GM12878 (cell line): Measurements from ENCODE around the gene TPP2. TPM values are rescaled to one million over a fixed set of nuclear protein-coding genes. Genes with fewer than 3 reads are reported as not detected.

Experiments used
- ATAC-seq: fragments of 200-7000 bp; cut with Tn5 transposase; 3 replicates; pipeline ENCODE4 v1.9.1; 2020; ENCODE audit warnings: mild to moderate bottlenecking, moderate library complexity
- BruUV-seq: library from RNA; stranded (reverse); fragments of 400-500 nt; replicated peaks from 2 replicates; lab custom pipeline; 2021; lab: Mats Ljungman, UMichigan
- CTCF ChIA-PET: fragments of 300-600 bp; sonication (Branson Sonifier 250); formaldehyde crosslinking; extraction: SDS; loops from one replicate; lab custom pipeline; 2021; ENCODE audit warnings: inconsistent platforms; lab: Yijun Ruan, JAX
- POLR2A ChIA-PET: fragments of 350-600 bp; formaldehyde crosslinking; extraction: SDS; loops from one replicate; lab custom pipeline; 2021; ENCODE audit warnings: inconsistent platforms; lab: Charles Lee
- RAD21 ChIA-PET: fragments of 300-600 bp; sonication (Branson Sonifier 250); formaldehyde crosslinking; loops from one replicate; lab custom pipeline; 2023; ENCODE audit warnings: antibody characterized with exemption; ENCODE audit not compliant: unreplicated experiment; lab: Charles Lee
- SMC1A ChIA-PET: fragments of 300-600 bp; sonication (Branson Sonifier 250); formaldehyde crosslinking; loops from one replicate; lab custom pipeline; 2023; ENCODE audit not compliant: unreplicated experiment, uncharacterized antibody; lab: Charles Lee
- DNase-seq: peaks from one replicate; pipeline ENCODE4 v3.0.0-alpha.2; 2011; ENCODE audit warnings: low read depth, low spot score
- FAIRE-seq: peaks from 3 replicates; lab custom pipeline; 2011; peaks lifted over from hg19 to GRCh38; lab: Jason Lieb, UNC
- H2AFZ ChIP-seq: 2 replicates; pipeline ENCODE4 v1.6.0; 2011; ENCODE audit warnings: low read depth, low read length, control low read depth; ENCODE audit not compliant: control insufficient read depth
- H3K27ac ChIP-seq: 2 replicates; pipeline ENCODE4 v1.5.1; 2011; ENCODE audit warnings: control low read depth; ENCODE audit not compliant: control insufficient read depth, insufficient read depth
- H3K27me3 ChIP-seq, 2 experiments: replicated peaks in 1 of 2; 2 replicates each; pipeline versions ENCODE4 v1.6.0 to v1.6.1; 2011; ENCODE audit warnings: low read length in 1 of 2; ENCODE audit not compliant: control insufficient read depth in 2 of 2, insufficient read depth in 2 of 2
- H3K36me3 ChIP-seq, 2 experiments: 2 replicates each; pipeline ENCODE4 v1.5.1; 2011; ENCODE audit warnings: low read length in 1 of 2; ENCODE audit not compliant: control insufficient read depth in 2 of 2, insufficient read depth in 2 of 2
- H3K4me1 ChIP-seq: 2 replicates; pipeline ENCODE4 v1.6.1; 2011; ENCODE audit warnings: mild to moderate bottlenecking, low read length, moderate library complexity, mixed read lengths; ENCODE audit not compliant: control insufficient read depth, insufficient read depth
- H3K4me2 ChIP-seq: 2 replicates; pipeline ENCODE4 v1.6.0; 2011; ENCODE audit warnings: control low read depth; ENCODE audit not compliant: control insufficient read depth, insufficient read depth
- H3K4me3 ChIP-seq: fragments of 200-600 bp; sonication (generic); 2 replicates; pipeline ENCODE4 v1.5.1; 2016
- H3K79me2 ChIP-seq: 2 replicates; pipeline ENCODE4 v1.6.0; 2011; ENCODE audit warnings: low read length; ENCODE audit not compliant: control insufficient read depth, insufficient read depth
- H3K9ac ChIP-seq: 2 replicates; pipeline ENCODE4 v1.8.0; 2011; ENCODE audit warnings: low read length, control low read depth, mixed read lengths; ENCODE audit not compliant: control insufficient read depth, insufficient read depth
- H3K9me3 ChIP-seq: replicated peaks from 3 replicates; pipeline ENCODE4 v1.5.1; 2011; ENCODE audit warnings: mild to moderate bottlenecking, low read length; ENCODE audit not compliant: control insufficient read depth, insufficient read depth
- H4K20me1 ChIP-seq: 2 replicates; pipeline ENCODE4 v1.6.0; 2011; ENCODE audit not compliant: control insufficient read depth, insufficient read depth
- FOXM1 ChIP-seq: IDR thresholded peaks from 2 replicates; pipeline ENCODE4 v1.6.1; 2012; ENCODE audit warnings: low read depth, mild to moderate bottlenecking, inconsistent platforms, low read length, moderate library complexity
- MEF2A ChIP-seq: IDR thresholded peaks from 2 replicates; pipeline ENCODE4 v1.6.1; 2011; ENCODE audit warnings: low read depth, mild to moderate bottlenecking, low read length, moderate library complexity; ENCODE audit not compliant: insufficient read depth
- PRDM15 ChIP-seq: fragments of 450-650 bp; formaldehyde crosslinking; IDR thresholded peaks from 2 replicates; pipeline ENCODE4 v1.4.0; 2020; ENCODE audit warnings: mild to moderate bottlenecking, moderate library complexity
- RAD51 ChIP-seq: fragments of 450-650 bp; IDR thresholded peaks from 2 replicates; pipeline ENCODE4 v1.6.1; 2016; ENCODE audit warnings: moderate library complexity, mild to moderate bottlenecking, inconsistent platforms
- TAF1 ChIP-seq: IDR thresholded peaks from 2 replicates; pipeline ENCODE4 v1.6.1; 2011; ENCODE audit warnings: mild to moderate bottlenecking, low read depth, low read length, borderline replicate concordance
- TARDBP ChIP-seq: IDR thresholded peaks from 2 replicates; pipeline ENCODE4 v1.6.1; 2016; ENCODE audit warnings: borderline replicate concordance
- WGBS: methylation state at CpG from one replicate; pipeline ENCODE4 v1.1.6; 2016; ENCODE audit warnings: low lambda C conversion rate; ENCODE audit not compliant: insufficient replicate concordance, insufficient coverage; ENCODE audit errors: missing lambda C conversion rate; 5-methylcytosine and 5-hydroxymethylcytosine counted together
- in situ Hi-C: fragments of 300-500 bp; cut with MboI; formaldehyde crosslinking; loops from 9 replicates; pipeline ENCODE4 v1.14.3; 2018; ENCODE audit warnings: mixed read lengths
- intact Hi-C: fragments of 100-400 bp; cut with micrococcal nuclease; formaldehyde crosslinking; loops from one replicate; pipeline ENCODE4 v1.14.2; 2022; ENCODE audit not compliant: unreplicated experiment
- polyA plus RNA-seq, 11 experiments: library from polyadenylated mRNA; depleted of rRNA in 4 of 11; unstranded in 6 of 11; stranded (reverse) in 5 of 11; fragments of >200 nt; fragmentation: Nextera tagmentation in 4 of 11; fragmentation: Illumina TruSeq in 1 of 11; extraction: Ambion mirVana in 4 of 11; extraction: Trizol in 1 of 11; gene quantifications; 1 replicate in 1 of 11; 2 replicates in 10 of 11; pipeline versions ENCODE4 v1.2.1 to v1.2.3, GENCODE V29; 2011 to 2016; ENCODE audit warnings: inconsistent platforms in 2 of 11, missing spikeins in 2 of 11, low read depth in 1 of 11
- total RNA-seq, 4 experiments: library from RNA; depleted of rRNA in 3 of 4; stranded (reverse); fragments of >200 nt in 3 of 4; fragmentation: Illumina TruSeq in 1 of 4; extraction: Trizol in 1 of 4; gene quantifications; 2 replicates each; pipeline versions ENCODE4 v1.2.1 to v1.2.3, GENCODE V29; 2013 to 2021
- TF ChIP-seq, protein P1 (sequence below): fragments of 450-650 bp; IDR thresholded peaks from 2 replicates; pipeline ENCODE4 v1.6.1; 2016; ENCODE audit warnings: mild to moderate bottlenecking

The TPP2 gene
- total and polyA plus RNA-seq, 10 of the 15 experiments (the other 5 are each of a cell fraction or from before 2014, with no cell fraction given) = 18.4 to 82.3 (median 55.4) TPM

GRCh38 chr13:102606537-102607309, 9.9 kb downstream of the TPP2 start:
- Histone ChIP-seq H3K36me3 (peaks cover 15 to 25% of the 10 kb centered on the region in 2 experiments), H3K27ac (no peak overlapping the region), H3K9me3 (no peaks in the 10 kb centered on the region), H3K4me1 (no peaks in the 10 kb centered on the region), H3K9ac (no peak overlapping the region), H3K4me3 (no peak overlapping the region), H3K79me2 (peaks cover 54% of the 10 kb centered on the region), H3K27me3 (no peaks in the 10 kb centered on the region), H2AFZ (no peak overlapping the region), H3K4me2 (no peak overlapping the region), H4K20me1 (no peaks in the 10 kb centered on the region)
- WGBS = 91% methylated on average over 9 of the region's 9 CpGs
- no peak for DNase-seq
- TF ChIP-seq, protein P1, sequence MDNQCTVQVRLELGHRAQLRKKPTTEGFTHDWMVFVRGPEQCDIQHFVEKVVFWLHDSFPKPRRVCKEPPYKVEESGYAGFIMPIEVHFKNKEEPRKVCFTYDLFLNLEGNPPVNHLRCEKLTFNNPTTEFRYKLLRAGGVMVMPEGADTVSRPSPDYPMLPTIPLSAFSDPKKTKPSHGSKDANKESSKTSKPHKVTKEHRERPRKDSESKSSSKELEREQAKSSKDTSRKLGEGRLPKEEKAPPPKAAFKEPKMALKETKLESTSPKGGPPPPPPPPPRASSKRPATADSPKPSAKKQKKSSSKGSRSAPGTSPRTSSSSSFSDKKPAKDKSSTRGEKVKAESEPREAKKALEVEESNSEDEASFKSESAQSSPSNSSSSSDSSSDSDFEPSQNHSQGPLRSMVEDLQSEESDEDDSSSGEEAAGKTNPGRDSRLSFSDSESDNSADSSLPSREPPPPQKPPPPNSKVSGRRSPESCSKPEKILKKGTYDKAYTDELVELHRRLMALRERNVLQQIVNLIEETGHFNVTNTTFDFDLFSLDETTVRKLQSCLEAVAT = no peak
- TF ChIP-seq FOXM1 = no peak
- TF ChIP-seq TARDBP = no peak
- RAD21 ChIA-PET = no interaction called here
- ATAC-seq = no peak
- SMC1A ChIA-PET = interaction anchor here (1.0 to 2.0 kb wide), 4 partner anchors 13 to 34 kb away, joined by 3 to 7 read pairs (median 4); no protein-coding TSS in a partner anchor
- POLR2A ChIA-PET = interaction anchor here (0.6 to 1.2 kb wide), 3 partner anchors 11 to 576 kb away, joined by 3 to 7 read pairs (median 4); no protein-coding TSS in a partner anchor
- BruUV-seq = no TSS peak
- in situ Hi-C loops = no loop called here
- FAIRE-seq = no peak
- intact Hi-C loops = no loop called here
- CTCF ChIA-PET = interaction anchor here (1.0 to 1.8 kb wide), 6 partner anchors 14 to 264 kb away, joined by 3 to 11 read pairs (median 3); no protein-coding TSS in a partner anchor

DNA sequence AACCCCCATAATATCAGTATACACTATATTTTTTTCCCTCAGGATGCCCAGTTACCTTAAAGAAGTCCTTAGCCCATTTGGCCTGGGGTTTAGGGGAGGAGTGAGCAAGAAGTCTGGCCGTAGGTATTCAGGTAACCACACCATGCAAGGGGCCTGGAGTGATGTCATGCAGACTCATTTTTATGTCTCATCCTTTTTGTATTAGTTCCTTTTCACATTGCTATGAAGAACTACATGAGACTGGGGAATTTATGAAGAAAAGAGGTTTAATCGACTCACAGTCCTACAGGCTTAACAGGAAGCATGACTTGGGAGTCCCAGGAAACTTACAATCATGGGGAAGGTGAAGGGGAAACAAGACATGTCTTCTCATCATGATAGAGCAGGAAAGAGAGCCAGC, 12.2 kb downstream of the TPP2 start:
- Histone ChIP-seq H3K9me3 (no peaks in the 10 kb centered on the region), H4K20me1 (no peaks in the 10 kb centered on the region), H3K27me3 (no peaks in the 10 kb centered on the region), H3K4me3 (no peak overlapping the region), H2AFZ (no peak overlapping the region), H3K27ac (no peak overlapping the region), H3K36me3 (peaks cover 15 to 22% of the 10 kb centered on the region in 2 experiments), H3K4me2 (no peak overlapping the region), H3K4me1 (no peaks in the 10 kb centered on the region), H3K79me2 (peaks cover 39% of the 10 kb centered on the region), H3K9ac (no peak overlapping the region)
- BruUV-seq = no TSS peak
- SMC1A ChIA-PET = no interaction called here
- in situ Hi-C loops (no loop called here), intact Hi-C loops (no loop called here)
- CTCF ChIA-PET = no interaction called here
- POLR2A ChIA-PET = interaction anchor here (0.6 to 1.0 kb wide), 2 partner anchors 14 to 94 kb away, joined by 4 read pairs; no protein-coding TSS in a partner anchor
- no peak for DNase-seq
- no peak; the same call in 2 of the 3 replicates for ATAC-seq
- RAD21 ChIA-PET = no interaction called here
- 100% methylated on average over 2 of the region's 2 CpGs for WGBS
- no peak for FAIRE-seq
- TF ChIP-seq MEF2A (no peak), TAF1 (no peak), RAD51 (no peak), PRDM15 (CRISPR knock-in tag) (no peak)
